Lung (tissue), 12 donors: ENCODE results near the gene CHMP6. TPM values are rescaled to one million over a fixed set of nuclear protein-coding genes. Genes with fewer than 3 reads are reported as not detected.

Experiments
- ATAC-seq: fragments of 200-7000 bp; cut with Tn5 transposase; one replicate; pipeline ENCODE4 v1.9.1; 2020; ENCODE audit warnings: moderate number of reproducible peaks; ENCODE audit not compliant: insufficient read depth, low FRiP score
- DNase-seq, 3 donors: peaks; one replicate each; pipeline ENCODE4 v3.0.0-alpha.2; 2013 to 2017
- H3K27ac ChIP-seq, 2 donors: one replicate each; pipeline ENCODE4 v1.5.1; 2013; ENCODE audit warnings: mild to moderate bottlenecking in 2 of 2, moderate library complexity in 2 of 2, control low read depth in 1 of 2, inconsistent platforms in 1 of 2, low read depth in 1 of 2, low read length in 1 of 2
- H3K27me3 ChIP-seq, 3 donors: one replicate each; pipeline ENCODE4 v1.5.1; 2013; ENCODE audit warnings: low read length in 2 of 3; ENCODE audit not compliant: control insufficient read depth in 3 of 3, insufficient read depth in 3 of 3
- H3K36me3 ChIP-seq, 4 donors: one replicate each; pipeline ENCODE4 v1.5.1; 2013; ENCODE audit warnings: low read length in 4 of 4, mild to moderate bottlenecking in 1 of 4, moderate library complexity in 1 of 4; ENCODE audit not compliant: control insufficient read depth in 4 of 4, insufficient read depth in 4 of 4
- H3K4me1 ChIP-seq, 5 donors: one replicate each; pipeline ENCODE4 v1.5.1; 2013; ENCODE audit warnings: low read length in 5 of 5, mild to moderate bottlenecking in 2 of 5, moderate library complexity in 1 of 5; ENCODE audit not compliant: control insufficient read depth in 5 of 5, insufficient read depth in 5 of 5
- H3K4me3 ChIP-seq: one replicate; pipeline ENCODE4 v1.5.1; 2013; ENCODE audit warnings: mild to moderate bottlenecking, control low read depth, moderate library complexity
- H3K9ac ChIP-seq, 2 donors: one replicate each; pipeline ENCODE4 v1.5.1; 2013; ENCODE audit warnings: low read length in 2 of 2, control low read depth in 1 of 2; ENCODE audit not compliant: insufficient read depth in 1 of 2
- H3K9me3 ChIP-seq, 4 donors: one replicate each; pipeline ENCODE4 v1.5.1; 2013; ENCODE audit warnings: low read length in 3 of 4, mild to moderate bottlenecking in 1 of 4, moderate library complexity in 1 of 4; ENCODE audit not compliant: control insufficient read depth in 4 of 4, insufficient read depth in 3 of 4
- WGBS, 2 donors: extraction: QIAGEN DNeasy Blood & Tissue Kit; methylation state at CpG; one replicate each; pipeline ENCODE4 v1.1.7; 2013; 5-methylcytosine and 5-hydroxymethylcytosine counted together
- polyA plus RNA-seq, 2 donors: library from polyadenylated mRNA; stranded (reverse); fragments of 200-250 nt; gene quantifications; one replicate each; pipeline ENCODE4 v1.2.1, GENCODE V29; 2013
- total RNA-seq, 2 donors: library from RNA; depleted of rRNA in 1 of 2; stranded (reverse); fragments of >200 nt in 1 of 2; gene quantifications; one replicate each; pipeline ENCODE4 v1.2.1, GENCODE V29; 2014 to 2021
- TF ChIP-seq, protein P1 (sequence below): IDR thresholded peaks from 2 replicates; pipeline ENCODE4 v1.5.1; 2012; ENCODE audit warnings: mild to moderate bottlenecking; ENCODE audit errors: control extremely low read depth, extremely low read depth
- donor health status: control.
- donor health status: control.
- donor health status: Bipolar disorder and iron deficiency.
- donor health status: healthy.
- donor health status: DM: yes; HTN: yes; CAD: no.

Gene CHMP6
- total and polyA plus RNA-seq, 4 donors: 18.2 to 36.3 (median 32.2) TPM

DNA sequence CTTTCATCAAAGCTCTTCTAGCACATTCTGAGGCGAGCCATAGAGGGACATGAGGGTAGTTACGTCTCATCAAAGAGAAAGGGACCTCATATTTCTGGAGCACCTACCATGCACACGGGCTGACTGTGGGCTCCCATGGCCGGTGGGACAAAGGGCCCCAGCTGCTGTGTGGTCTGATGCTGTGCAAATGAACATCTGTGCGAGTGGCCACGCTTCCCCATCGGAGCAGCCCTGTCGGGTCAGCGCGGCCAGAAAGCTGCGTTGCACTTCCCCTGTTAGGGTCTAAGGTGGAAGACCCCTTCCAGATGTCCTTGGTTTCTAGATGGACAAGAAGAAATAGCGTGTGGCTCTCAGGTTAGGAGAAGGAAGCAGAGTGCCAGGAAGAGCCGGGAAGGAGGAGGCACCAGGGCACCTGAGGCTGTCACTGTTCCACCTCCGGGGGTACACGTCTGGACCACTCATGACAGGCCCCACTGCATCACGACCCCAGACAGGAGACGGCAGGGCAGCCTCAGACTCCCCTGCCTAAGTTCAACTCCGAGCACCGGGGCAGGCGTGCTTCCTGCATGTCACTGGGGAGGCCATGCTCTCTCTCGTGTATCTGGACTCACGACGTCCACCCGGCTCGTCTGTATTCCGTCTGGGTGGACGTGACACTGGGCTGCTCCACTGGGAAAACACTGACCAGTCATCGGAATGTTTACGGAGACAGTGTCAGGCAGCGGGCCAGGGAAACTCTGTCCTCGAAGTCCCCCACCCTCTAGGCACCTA is 34.8 kb downstream of the CHMP6 start:
- peak in 1 of 3 donors; percentile 26 for DNase-seq
- Histone ChIP-seq H3K36me3 (no peaks in the 10 kb centered on the region), H3K4me1 (peaks cover 0 to 23% (median 14%) of the 10 kb centered on the region in 5 donors), H3K9ac (no peak overlapping the region), H3K27me3 (peaks cover 0 to 4% (median 0%) of the 10 kb centered on the region in 3 donors), H3K4me3 (no peak overlapping the region), H3K9me3 (no peaks in the 10 kb centered on the region), H3K27ac (no peak overlapping the region)
- TF ChIP-seq, protein P1, sequence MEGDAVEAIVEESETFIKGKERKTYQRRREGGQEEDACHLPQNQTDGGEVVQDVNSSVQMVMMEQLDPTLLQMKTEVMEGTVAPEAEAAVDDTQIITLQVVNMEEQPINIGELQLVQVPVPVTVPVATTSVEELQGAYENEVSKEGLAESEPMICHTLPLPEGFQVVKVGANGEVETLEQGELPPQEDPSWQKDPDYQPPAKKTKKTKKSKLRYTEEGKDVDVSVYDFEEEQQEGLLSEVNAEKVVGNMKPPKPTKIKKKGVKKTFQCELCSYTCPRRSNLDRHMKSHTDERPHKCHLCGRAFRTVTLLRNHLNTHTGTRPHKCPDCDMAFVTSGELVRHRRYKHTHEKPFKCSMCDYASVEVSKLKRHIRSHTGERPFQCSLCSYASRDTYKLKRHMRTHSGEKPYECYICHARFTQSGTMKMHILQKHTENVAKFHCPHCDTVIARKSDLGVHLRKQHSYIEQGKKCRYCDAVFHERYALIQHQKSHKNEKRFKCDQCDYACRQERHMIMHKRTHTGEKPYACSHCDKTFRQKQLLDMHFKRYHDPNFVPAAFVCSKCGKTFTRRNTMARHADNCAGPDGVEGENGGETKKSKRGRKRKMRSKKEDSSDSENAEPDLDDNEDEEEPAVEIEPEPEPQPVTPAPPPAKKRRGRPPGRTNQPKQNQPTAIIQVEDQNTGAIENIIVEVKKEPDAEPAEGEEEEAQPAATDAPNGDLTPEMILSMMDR: no peak
- ATAC-seq: no peak
- WGBS, 2 donors: 71 to 77% methylated on average over 31 of the region's 31 CpGs

DNA sequence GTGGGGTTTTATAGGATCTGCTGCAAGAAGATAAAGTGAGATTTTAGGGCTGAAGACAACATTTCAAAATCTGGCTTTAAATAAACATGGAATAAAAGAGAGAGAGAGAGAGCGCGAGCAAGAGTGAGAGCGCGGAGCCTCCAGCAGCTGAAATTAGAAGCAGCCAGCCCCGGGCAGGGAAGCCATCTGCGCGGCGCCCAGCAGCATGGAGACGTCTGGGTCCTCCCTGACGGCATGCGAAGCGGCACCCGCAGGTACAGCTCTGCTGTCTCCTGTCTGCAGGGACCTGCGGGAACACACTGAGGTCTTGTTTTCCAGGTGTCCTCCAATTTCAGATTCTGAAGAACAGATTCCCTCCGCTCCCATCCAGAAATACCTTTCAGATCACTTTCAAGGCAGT is 35.4 kb downstream of the CHMP6 start:
- 75 to 80% methylated on average over 15 of the region's 15 CpGs for WGBS, 2 donors
- H3K4me3 ChIP-seq: no peak overlapping the region

DNA sequence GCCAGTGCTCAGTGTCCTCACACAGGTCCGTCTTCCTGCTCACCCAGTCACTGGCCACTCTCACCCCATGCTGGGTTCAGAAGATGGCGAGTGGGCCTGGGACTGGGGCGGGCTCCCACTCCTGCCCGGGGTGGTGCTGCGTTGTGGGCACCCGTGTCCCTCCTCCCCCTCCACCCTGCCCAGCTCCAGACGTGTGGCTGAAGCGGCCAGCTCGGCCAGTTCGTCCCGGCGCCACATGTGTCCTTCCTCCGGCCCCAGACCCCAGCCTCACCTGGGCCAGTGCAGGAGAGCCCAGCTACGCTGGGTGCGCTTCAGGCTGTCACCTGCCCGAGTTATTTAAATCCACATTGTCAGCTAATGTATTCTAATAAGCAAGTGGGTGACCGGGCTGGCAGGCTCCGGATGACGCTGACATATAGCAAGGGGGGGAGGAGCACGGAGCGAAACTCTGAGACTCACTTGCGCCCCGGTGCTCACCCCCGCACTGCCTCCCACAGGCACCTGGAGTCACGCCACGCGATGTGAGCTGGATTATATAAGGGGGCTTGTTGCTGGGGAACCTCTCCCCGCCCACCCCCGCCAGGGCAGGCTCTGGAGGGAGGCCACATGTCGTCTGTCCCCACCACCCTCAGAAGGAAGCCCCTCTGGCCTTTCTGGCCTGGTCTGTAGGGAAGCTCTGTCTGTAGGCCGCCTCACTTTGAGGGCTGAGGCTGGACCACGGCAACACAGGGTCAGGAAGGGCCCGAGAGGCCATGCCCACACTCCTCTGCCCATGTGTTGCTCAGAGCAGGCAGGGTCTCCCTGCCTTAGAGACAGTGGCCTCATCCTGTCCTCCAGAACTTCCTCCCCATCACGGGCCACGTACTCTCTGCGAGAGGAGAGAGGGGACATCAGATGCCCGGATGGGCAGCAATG is 36.2 kb downstream of the CHMP6 start:
- DNase-seq: peak in 1 of 3 donors; percentile 52
- peaks cover 0 to 28% (median 14%) of the 10 kb centered on the region in 5 donors for H3K4me1 ChIP-seq
- no peak overlapping the region for H3K4me3 ChIP-seq

More for the DNA sequence above, 35.4 kb downstream of the CHMP6 start:
- ATAC-seq: no peak
- DNase-seq: peak in 1 of 3 donors; percentile 45
- no peaks in the 10 kb centered on the region for H3K9me3 ChIP-seq
- H3K27me3 ChIP-seq: peaks cover 0 to 4% (median 0%) of the 10 kb centered on the region in 3 donors
- H3K4me1 ChIP-seq: peaks cover 0 to 21% (median 14%) of the 10 kb centered on the region in 5 donors
- H3K27ac ChIP-seq: no peak overlapping the region
- no peaks in the 10 kb centered on the region for H3K36me3 ChIP-seq
- H3K9ac ChIP-seq: peak overlapping the region in 1 of 2 donors; percentile 32
- TF ChIP-seq, protein P1: no peak

More for the DNA sequence above, 36.2 kb downstream of the CHMP6 start:
- Histone ChIP-seq H3K27me3 (peaks cover 0 to 4% (median 0%) of the 10 kb centered on the region in 3 donors), H3K27ac (no peak overlapping the region), H3K36me3 (peaks cover 0 to 4% (median 0%) of the 10 kb centered on the region in 4 donors), H3K9ac (no peak overlapping the region), H3K9me3 (no peaks in the 10 kb centered on the region)
- 51 to 52% methylated on average over 37 of the region's 37 CpGs for WGBS, 2 donors
- no peak for ATAC-seq
- TF ChIP-seq, protein P1: no peak
